Astrocyte of the spinal cord (primary cell): Measurements from ENCODE around the gene MIA2.

Experiments used
- DNase-seq: peaks from one replicate; pipeline ENCODE4 v3.0.0; 2011; ENCODE audit warnings: low read depth, low spot score
- H3K4me3 ChIP-seq: 2 replicates; pipeline ENCODE4 v1.5.1; 2011; ENCODE audit warnings: low read depth, mild to moderate bottlenecking, low read length, moderate library complexity
- in situ Hi-C: cut with HindIII; loops from 2 replicates; pipeline ENCODE4 v1.10.0; 2017; ENCODE audit warnings: low sequenced_read_pairs
- TF ChIP-seq, protein P1 (sequence below): IDR thresholded peaks from 2 replicates; pipeline ENCODE4 v1.5.1; 2012; ENCODE audit warnings: low read depth, mild to moderate bottlenecking, low read length, inconsistent platforms

Gene MIA2

DNA sequence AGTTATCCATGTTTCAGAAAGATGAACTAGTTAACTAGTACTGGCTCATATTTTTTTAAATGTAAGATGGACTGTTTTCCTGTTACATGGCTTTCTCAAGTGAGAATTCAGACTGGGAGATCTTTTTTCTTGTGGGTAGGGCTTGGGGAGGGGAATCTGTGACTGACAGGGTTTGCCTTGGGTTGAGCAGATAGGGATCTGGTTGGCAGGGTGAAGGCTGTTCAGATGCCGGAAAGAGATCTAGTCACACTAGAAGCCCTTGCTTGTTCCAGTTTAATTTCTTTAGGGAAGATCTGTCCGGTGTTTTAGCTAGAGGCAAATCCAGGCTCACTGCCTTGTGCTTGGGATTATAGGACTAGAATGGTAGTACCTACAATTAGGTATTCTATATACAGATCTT, 135.3 kb downstream of the MIA2 start:
- no peak for DNase-seq
- H3K4me3 ChIP-seq = no peak overlapping the region
- in situ Hi-C loops = no loop called here
- TF ChIP-seq, protein P1, sequence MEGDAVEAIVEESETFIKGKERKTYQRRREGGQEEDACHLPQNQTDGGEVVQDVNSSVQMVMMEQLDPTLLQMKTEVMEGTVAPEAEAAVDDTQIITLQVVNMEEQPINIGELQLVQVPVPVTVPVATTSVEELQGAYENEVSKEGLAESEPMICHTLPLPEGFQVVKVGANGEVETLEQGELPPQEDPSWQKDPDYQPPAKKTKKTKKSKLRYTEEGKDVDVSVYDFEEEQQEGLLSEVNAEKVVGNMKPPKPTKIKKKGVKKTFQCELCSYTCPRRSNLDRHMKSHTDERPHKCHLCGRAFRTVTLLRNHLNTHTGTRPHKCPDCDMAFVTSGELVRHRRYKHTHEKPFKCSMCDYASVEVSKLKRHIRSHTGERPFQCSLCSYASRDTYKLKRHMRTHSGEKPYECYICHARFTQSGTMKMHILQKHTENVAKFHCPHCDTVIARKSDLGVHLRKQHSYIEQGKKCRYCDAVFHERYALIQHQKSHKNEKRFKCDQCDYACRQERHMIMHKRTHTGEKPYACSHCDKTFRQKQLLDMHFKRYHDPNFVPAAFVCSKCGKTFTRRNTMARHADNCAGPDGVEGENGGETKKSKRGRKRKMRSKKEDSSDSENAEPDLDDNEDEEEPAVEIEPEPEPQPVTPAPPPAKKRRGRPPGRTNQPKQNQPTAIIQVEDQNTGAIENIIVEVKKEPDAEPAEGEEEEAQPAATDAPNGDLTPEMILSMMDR = no peak

DNA sequence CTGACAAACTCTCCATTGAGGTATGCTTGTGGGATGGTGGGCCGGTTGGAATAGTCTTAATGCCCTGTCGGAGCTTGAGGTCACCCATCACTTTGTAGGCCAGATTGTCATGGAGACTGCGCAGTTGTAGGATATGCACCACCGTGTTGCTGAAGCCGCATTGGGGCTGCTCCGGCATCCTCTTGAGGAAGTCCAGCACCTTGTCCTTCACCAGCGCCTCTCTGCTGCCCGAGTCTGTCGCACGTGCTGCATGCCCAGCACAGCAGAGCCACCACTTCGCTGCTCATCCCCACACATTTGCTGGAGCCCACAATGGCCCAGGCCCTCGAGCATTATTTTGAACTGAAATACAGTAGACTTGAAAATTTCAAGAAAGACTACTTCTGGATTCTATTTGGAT, 136.7 kb downstream of the MIA2 start:
- TF ChIP-seq, protein P1 = no peak
- DNase-seq = no peak
- in situ Hi-C loops = no loop called here
- no peak overlapping the region for H3K4me3 ChIP-seq

DNA sequence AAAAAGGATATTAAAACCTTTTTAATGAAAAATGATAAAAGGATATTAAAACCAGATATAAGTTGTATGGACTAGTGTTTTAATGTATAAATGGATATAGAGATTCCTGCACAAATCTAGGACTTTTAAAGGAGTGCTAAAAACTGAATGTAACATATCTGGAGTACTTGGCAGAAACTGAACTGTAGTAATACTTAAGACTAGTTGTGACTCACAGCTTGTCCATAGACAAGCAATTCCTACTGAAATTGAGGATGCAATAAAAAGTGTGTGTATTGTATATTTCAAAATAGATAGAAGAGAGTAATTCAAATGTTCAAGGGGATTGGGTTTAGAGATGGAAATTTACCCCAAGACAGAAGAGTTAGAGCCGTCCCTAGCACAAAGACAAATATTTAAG, 138.9 kb downstream of the MIA2 start:
- peak; percentile 48 for DNase-seq
- in situ Hi-C loops = no loop called here
- H3K4me3 ChIP-seq = no peak overlapping the region
- TF ChIP-seq, protein P1 = no peak

DNA sequence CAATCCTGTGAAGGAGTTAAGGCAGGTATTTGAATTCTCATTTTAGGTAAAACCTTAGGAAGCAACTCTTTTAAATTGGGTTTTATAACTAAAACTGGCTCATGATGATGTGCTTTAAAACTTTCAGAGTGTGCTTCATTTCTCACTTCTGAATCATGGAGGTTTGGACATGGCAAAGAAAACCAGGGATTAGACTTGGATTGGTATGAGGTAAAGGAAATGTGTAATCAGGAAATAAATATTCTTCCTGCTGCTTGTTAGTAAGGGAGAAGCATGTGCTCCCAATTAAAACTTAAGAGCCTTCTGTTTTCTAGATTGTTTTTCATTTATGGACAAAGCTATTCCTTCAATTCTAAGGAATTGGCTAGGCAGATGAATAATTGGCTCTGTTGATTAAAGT, 141.1 kb downstream of the MIA2 start:
- H3K4me3 ChIP-seq = no peak overlapping the region
- TF ChIP-seq, protein P1 = no peak
- peak; percentile 62 for DNase-seq
- in situ Hi-C loops = no loop called here

DNA sequence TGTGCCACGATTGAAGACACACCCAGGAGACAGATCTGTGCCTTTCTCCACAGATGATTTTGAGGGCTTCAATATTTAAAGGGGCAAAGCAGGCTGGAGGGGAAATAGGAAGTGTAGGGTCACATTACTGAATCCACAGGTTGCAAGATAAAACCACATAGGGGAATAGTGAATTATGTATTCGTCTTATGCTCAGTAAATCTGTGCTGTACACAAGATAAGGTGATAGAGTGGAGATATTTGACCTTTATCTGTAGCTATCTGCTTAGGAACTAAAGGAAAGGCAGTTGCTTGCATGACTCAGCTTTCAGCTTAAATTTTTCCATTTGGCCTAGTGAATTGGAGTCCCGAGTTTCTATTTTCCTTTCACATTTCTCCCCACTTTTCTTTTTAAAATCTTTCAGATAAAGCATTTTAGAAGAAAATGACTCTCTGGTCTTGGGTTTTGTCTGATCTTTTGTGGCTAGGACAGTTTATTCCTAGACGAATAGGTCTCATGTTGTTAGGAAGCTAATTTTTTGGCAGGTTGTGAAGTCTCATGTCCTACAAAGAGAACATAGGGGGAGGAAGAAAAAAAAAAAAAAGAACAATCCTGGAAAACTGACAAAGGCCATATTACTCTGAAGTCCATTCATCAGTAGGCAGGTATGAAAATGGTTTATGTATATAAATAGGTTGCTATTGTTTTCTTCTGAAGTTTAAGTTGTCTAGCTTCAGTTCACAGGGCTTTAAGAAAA, 143.1 kb downstream of the MIA2 start:
- peak; percentile 61 for DNase-seq
- in situ Hi-C loops = no loop called here
- TF ChIP-seq, protein P1 = no peak
- H3K4me3 ChIP-seq = no peak overlapping the region

DNA sequence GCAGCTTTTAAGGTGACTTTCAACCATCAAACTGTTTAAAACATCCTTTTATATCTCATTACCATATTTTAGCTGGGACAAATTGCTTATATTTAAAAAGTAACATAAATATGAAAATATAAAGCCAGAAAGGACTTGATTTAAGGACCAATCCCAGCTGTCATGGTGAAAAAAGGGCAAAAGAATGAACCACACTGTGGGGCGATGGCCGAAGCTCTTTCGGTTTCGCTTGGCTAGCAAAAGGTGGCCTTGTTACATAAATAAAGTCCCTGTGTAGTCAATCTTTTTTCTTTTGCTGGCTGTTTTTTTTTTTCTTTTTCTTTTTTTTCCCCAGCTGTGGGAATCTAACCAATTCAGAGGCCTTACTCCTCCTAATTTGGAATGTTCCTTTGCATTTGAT, 147.7 kb downstream of the MIA2 start:
- DNase-seq = peak; percentile 59
- TF ChIP-seq, protein P1 = no peak
- in situ Hi-C loops = no loop called here
- no peak overlapping the region for H3K4me3 ChIP-seq
